Right ventricle myocardium inferior (tissue), 1 donor: ENCODE data around the gene LRP8. TPM values are rescaled to one million over a fixed set of nuclear protein-coding genes. Genes with fewer than 3 reads are reported as not detected.

Source experiments
- ATAC-seq: fragments of 200-7000 bp; cut with Tn5 transposase; one replicate; pipeline ENCODE4 v1.9.1; 2020; ENCODE audit warnings: mild to moderate bottlenecking, moderate library complexity
- DNase-seq: peaks from one replicate; pipeline ENCODE4 v3.0.0; 2021; ENCODE audit errors: missing footprints
- intact Hi-C: fragments of 100-400 bp; cut with DNase I; formaldehyde crosslinking; loops from one replicate; pipeline ENCODE4 v1.11.0; 2022
- long read RNA-seq: library from polyadenylated mRNA; unstranded; transcript quantifications from one replicate; pipeline ENCODE4 v2.0.0, GENCODE V29; 2021
- total RNA-seq: library from RNA; stranded (reverse); fragmentation: NEBNext Ultra II Directional; extraction: Animal tissue kit (Norgen Biotek cat#: 25700); gene quantifications from one replicate; pipeline ENCODE4 v1.2.1, GENCODE V29; 2021
- donor health status: DM: no; HTN: yes; CAD: no; lungs with severe emphysema.

Gene LRP8
- 1.2 TPM for total RNA-seq
- long read RNA-seq, partial matches to known transcripts, result 0 of 1 reads
- long read RNA-seq, other reads (novel, unspliced or antisense), result 1 of 1 reads

DNA sequence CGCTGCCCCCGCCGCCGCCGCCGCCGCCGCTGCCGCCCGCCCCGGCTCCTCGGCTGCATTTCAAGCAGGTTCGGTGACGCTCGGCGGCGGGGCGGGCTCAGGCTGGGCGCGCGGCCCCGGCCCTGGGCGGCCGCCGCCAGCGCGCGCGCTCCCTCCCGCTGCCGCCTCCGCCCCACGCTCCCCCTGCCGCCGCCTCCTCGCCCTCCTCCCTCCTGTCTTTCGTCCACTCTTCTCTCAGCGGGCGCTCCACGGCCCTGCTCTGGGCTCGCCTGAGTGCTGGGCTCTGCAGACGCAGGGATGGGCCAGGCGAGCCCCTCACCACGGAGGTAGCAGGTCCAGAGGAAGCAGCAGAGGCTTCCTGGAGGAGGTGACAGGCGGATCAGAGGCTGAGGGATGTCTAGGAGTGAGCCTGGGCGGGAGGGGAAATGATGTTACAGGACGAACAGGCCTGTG, at the start of gene LRP8:
LRP8 (minus strand) TSS at position 62 of the 453 bp plus-strand sequence. CDS start 158 bp downstream, outside the sequence.
- peak; percentile 89 for DNase-seq
- intact Hi-C loops, result loop anchor here (5.0 kb wide), 1 partner anchor 49 kb away; no protein-coding TSS in a partner anchor

DNA sequence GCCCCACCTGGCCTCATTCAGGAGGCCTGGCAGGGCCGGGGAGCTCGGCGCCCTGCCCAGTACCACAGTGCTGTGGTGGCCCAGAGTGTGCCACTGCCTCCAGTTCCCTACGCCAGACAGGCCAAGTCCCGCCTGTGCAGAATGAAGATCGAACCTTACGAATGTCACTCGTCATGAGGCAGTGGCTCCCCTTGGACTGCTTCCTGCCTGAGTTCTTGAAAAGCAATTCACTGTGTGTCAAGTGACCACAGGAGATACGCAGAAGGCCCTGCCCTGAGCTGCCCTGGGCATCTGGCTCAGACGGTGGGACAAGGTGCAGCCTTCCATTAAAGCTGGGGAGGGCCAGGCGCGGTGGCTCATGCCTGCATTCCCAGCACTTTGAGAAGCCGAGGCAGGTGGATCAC, 49.6 kb upstream of the LRP8 start:
- intact Hi-C loops, result loop anchor here (5.0 kb wide), 1 partner anchor 50 kb away; the partner anchor contains the start of gene LRP8
- DNase-seq (no peak), ATAC-seq (peak; percentile 60)

More for the DNA sequence above, at the start of gene LRP8:
- peak; percentile 77 for ATAC-seq

DNA sequence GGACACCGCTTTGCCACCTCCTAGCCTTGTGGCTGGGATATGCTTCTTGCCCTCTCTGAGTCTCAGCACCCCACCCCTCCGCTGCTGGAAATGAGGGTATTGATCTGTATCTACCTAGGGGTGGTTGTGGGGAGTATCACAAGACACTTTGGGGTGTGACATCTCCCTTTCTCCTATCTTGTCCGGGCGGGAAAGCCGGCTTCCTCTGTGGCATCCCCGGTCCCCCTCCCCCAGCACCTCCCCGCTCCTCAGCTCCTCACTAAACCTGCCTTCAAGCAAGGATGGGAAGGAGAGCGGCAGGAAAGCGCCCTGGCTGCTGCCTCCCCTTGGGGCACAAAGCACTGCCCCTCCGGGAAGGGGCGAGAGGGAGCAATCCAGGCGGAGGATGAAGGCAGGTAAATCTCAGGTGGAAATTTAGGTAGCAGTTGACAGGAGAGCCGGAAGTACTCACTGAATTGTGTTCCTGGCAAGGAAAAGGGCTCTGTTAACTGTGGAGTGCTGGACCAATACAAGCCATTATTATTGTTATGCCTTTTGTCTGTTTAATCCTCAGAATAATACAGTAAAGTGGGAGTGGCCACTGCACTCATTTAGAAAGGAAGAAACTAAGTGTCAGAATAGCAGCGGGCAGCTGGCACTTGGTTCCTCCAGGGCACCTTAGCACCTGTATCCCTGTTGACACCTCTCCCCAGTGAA, 49.0 kb upstream of the LRP8 start:
- intact Hi-C loops, result loop anchor here (5.0 kb wide), 1 partner anchor 50 kb away; the partner anchor contains the start of gene LRP8
- DNase-seq (no peak), ATAC-seq (no peak)

DNA sequence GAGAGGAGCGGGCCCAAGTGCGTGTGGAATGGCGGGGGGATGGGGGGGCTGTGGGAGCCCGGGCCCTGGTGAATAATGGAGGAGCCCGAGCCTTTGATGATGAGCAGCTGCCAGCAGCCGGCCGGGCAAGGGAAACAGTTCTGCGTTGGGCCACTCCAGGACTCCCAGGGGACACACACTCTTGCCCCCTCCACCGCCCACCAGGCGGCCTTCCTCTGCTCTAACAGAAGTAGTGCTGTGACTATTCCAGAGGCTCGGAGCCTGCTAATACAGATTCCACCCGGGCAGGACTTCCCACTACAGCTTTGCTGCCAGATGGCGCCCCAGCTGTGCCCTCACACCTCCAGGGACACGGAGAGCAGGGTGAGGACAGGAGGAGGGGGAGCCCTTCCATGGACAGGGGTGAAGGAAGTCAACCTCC, 48.2 kb upstream of the LRP8 start:
- DNase-seq (no peak), ATAC-seq (no peak)
- intact Hi-C loops, result loop anchor here (5.0 kb wide), 1 partner anchor 49 kb away; the partner anchor contains the start of gene LRP8

DNA sequence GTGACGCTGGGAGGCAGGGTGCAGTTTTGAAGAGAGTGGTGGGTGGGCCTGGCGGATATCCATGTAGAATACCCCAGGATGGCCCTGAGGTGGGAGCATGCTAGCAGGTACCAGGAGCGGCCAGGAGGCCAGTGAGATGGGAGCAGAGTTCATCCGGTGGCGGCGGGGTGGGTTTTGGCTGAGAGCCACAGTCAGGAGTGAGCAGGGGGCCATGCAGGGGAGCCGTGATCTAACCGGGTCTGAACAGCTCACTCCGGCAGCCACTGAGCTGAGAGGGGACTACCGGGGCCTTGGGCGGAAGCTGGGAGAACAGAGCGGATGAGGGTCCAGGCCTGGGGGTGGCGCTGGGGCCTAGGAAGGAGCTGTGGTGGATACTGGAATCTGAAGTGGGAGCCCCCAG, 47.6 kb upstream of the LRP8 start:
- DNase-seq (no peak), ATAC-seq (no peak)
- intact Hi-C loops, result loop anchor here (5.0 kb wide), 1 partner anchor 48 kb away; the partner anchor contains the start of gene LRP8

DNA sequence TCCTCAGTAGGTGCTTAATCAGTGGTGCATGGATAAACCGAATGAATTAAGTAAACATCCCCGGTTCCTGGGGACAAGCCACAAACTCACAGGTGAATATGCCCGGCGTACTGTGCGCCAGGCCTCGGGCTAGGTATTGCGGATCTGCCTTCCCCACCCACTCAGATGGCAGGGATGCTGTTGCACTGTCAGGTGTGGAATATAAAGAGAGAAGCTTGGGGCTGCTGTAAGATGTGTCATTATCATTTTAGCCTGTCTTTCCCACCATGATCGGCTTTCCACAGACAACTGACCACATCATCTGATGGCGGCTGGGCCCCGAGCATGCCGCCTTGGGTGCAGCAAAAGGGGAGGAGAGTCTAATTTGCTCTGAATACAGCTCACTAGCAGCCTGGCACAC, 45.4 kb upstream of the LRP8 start:
- ATAC-seq, result no peak
- no peak for DNase-seq
- intact Hi-C loops, result no loop called here

DNA sequence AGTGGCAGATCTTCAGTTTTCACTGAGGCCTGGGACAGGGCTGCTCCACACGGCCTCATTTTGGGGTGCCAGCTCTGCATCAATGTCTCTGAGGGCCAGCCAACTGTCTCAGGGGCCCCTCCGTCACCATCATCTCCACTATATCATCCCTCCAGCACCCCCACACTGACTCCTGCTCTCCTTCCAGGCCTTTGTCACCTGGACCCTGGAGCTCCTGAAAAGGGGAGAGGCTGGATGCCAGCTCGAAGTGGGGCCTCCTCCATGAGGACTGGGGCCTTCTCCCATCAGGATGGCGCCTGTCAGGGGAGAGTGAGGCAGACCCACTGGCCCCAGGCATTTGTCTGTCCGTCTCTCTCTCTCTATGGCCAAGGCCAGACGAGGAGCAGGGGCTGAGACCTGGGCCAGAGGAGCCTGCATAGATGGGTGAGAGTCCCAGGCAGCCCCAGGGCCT, 44.7 kb upstream of the LRP8 start:
- ATAC-seq (no peak), DNase-seq (no peak)
- intact Hi-C loops, result no loop called here

DNA sequence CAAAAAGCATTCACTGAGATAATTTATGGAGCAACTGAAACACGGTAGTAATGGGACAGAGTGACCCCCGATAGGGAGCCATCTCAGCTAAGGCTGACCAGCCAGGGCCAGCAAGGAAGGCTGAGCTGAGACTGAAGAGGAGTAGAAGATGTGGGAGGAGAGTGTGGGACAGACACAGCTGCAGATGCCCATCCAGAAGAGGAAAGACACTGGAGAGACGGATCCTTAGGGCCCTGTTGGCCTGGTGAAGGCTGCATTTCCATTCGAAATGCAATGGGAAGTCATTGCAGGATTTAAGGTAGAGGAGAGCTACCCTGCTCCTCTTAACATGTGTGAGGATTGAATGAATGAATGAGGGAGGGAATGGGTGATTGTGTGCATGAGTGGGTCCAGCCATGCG, 44.0 kb upstream of the LRP8 start:
- intact Hi-C loops, result no loop called here
- DNase-seq, result no peak
- ATAC-seq, result no peak

DNA sequence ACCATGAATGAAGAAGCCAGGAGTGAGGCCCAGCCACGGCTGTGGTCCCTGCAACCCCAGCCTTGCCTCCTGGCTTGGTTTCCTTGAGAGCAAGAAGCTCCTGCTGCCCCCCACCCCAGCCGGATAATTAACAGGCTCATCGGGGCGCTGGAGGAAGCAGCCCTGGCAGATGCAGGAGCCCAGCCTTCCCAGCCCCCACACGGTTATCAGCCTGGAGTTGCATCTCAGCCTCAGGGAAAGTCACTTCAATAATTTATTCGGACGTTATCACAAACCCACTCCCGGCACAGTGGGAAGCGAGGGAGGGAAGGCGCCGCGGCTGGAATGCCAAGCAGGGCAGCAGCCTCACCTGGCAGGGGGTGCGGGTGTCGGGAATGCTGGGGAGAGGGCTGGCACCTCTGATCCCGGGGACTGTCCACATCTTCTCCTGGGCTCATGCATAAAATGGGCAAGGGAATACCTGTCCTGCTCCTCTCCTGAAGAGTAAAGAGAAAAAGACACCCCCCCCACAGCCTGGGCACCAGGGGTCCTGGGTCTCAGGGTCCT, 43.3 kb upstream of the LRP8 start:
- DNase-seq (no peak), ATAC-seq (no peak)
- intact Hi-C loops, result no loop called here

DNA sequence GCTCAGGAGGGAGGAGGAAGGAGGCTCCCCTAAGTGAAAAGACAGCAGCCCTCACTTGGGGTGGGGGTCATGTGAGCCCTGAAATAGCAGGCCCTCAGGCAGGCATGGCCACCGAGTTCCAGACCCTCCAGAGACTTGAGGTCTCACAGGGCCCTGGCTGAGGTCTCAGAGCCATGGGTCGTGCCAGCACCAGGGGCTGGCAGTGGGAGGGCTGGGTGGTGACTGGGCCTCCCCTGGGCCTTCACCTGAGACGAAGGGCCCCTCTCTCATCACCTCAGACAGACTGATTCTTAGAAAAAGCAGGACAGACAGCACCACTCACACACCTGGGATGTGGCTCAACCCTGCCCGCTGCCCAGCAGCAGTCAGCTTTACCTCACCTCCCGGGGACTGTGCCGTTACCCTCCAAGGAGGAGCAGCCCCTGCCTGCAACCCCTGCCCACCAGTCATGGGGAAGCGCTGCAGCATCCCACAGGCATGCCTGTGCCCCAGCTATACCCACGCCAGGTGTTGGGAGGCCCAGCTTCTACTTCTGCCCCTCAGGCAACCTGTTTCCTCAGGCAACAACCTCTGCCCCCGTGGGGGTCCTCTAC, 42.6 kb upstream of the LRP8 start:
- DNase-seq (no peak), ATAC-seq (no peak)
- intact Hi-C loops, result no loop called here

DNA sequence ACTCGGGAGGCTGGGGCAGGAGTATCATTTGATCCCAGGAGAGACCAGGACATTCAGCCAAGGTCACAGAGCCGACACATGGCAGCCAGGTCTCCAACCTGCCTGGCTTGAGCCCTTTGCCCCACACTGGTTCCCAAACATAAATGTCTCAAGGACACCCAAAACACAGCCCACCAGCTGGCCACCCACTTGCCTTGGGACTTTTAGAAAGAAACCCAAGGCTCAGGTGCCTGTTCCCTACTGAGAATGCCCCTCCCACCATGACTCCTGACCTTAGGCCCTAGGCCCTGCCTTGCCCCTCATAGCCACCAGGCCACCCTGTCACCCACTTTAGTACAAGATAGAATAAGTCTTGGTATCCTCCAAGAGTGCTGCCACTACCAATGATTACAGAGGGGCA, 41.9 kb upstream of the LRP8 start:
- DNase-seq (no peak), ATAC-seq (no peak)

DNA sequence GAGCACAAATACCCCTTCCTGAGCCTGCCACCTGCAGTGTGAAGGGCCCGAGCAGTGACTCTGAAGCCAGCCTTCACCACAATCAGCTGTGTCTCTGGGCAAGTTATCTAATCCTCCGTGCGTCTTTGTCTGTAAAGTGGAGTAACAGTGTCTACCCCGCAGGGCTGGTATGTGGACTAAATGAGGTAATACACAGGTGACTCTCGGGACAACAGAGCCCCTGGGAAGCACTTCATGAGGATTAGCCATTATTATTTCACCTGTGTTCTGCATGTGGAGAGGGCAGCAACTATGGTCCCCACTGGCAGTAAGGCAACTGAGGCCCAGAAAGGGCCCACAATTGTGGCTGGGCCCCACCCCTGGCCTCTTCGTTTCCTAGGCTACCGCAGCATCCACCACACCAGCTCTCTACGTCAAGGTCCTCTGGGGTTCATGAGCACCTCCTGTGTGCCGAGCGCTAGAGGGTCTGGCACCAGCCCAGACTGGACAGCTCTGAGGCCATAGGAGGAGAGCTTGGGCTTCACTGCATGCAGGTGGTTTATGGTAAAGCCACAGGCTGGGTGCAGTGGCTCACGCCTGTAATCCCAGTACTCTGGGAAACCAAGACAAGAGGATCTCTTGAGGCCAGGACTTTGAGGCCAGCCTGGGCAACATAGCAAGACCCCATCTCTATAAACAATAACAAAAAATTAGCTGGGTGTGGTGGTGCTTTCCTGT, 41.3 kb upstream of the LRP8 start:
- no peak for ATAC-seq

More for the DNA sequence above, 41.9 kb upstream of the LRP8 start:
- intact Hi-C loops, result no loop called here

DNA sequence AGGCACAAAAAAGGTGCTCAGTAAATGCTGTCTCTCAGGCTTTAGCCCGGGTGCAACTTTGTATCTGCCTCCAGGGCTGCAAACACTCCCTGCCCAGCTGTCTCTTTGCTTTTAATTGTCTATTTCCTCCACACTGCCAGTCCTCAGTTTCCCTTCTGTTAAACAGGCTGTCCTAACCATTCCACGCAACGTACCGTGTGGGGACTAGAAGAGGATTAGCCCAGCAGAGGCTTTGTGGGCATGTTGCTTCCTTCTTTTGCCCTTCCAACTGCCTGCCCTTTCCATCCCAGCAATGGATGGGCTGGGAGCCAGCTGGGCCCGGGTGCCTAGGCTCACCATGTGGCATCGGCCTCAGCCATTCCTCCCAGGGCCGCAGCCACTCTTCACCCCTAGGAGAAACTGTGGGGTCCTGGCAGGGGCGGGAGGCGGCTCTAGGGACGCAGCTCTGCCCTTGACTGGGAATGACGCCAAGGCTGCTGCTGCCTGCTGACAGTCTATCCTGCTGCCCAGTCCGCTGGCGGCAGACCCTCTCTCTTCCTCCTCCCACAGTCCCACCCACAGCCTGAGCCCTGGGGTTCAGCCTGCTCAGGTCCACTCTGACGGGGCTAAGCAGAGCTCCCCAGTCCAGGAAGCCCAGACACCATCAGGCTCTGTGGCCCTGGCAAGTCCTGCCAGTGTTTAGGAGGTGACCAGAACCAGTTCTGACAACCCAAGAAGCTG, 40.6 kb upstream of the LRP8 start:
- ATAC-seq (peak; percentile 22), DNase-seq (no peak)
- intact Hi-C loops, result no loop called here

More for the DNA sequence above, 41.3 kb upstream of the LRP8 start:
- intact Hi-C loops, result no loop called here
- no peak for DNase-seq

DNA sequence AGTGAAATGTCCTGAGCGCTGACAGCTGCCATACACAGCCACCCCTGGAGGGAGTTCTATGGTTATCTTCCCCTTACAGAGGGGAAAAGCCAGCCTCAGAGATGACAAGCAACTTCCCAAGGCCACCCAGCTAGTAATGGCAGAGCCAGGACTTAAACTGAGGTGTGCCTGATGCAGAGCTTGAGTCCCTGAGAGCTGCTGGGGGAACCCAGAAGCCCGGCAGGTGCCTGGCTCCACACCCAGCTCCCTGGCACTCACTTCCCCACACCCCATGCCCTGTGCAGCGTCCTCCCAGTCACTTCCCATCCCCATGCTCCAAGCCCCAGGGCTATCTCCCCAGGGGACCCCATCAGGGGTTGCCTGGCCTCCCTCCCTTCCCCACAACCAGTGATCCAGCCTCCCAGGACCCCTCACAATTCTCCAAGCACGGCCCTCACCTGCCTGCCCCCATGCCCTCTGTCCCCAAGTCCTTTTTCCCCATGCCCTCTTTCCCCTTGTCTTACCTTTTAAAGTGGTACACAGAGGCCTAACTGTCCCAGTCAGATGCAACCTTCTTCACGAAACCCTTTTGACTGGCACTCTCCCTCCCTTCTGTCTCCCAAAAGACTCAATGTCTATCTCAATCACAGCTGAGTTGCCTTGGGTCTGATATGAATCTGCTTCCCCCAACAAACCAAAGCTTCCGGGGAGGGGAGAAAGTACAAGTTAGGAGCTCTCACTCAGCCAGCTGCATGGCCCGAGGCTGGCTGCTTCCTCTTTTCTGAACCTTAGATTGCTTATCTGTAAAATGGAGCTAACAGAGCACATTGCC, 39.8 kb upstream of the LRP8 start:
- peak; percentile 62 for ATAC-seq

DNA sequence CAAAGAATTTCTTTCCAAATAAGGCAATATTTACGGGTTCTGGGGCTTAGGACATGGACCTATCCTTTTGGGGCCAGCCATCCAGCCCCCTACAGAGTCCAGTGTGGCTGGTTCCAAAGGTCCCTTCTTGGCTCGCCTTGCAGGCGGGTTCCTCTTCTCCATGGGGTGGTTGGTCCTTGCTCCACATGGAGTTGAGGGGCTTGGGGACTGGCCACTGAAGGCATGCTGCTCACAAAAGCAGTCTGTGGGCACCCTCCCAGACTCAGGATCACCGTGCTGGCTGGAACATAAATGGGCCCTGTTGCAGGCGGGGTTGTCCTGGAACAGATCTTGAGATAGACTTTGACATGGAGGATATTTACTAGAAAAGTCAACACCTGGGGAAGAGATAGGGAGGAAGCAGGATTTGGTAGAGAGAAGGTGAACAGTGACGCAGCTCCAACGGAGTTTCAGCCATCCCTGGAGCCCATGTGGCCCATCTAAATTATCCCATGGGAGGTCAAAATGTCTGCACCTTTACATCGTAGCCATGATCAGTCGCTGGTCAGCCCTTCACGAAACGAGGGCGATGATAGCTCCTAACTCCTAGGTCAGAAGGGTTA, 39.1 kb upstream of the LRP8 start:
- intact Hi-C loops, result no loop called here
- DNase-seq (no peak), ATAC-seq (no peak)

More for the DNA sequence above, 39.8 kb upstream of the LRP8 start:
- no peak for DNase-seq
- intact Hi-C loops, result no loop called here

DNA sequence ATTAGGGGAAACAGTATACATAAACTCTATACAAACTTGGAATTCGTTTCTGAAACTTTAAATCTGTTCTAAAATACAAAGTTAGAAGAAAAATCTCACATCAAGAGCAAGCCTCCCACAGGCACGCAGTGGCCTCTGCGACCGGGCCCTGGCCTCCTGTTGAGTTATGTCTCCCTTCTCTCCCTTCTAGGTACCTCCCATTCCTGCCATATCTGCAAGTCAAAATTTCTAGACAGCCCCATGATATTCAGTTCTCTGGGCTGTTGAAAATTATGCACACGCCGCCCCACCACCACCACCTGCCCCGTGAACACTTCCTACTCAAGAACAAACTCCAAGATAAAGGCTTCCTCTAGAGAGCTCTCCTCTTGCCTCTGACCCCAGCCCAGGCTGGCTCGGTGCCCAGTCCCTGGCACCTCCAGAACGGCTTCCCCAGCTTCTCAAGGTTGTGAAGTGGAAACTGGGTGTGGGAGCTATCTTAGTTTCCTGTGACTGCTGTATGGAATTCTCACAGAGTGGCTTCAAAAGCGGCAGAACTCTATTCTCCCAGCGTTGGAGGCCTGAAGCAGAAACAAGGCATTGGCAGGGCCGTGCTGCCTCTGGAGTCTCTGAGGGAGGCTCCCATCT, 37.7 kb upstream of the LRP8 start:
- DNase-seq (no peak), ATAC-seq (no peak)
- intact Hi-C loops, result no loop called here
